Glomerular endothelial cell (primary cell): ENCODE measurements around the gene NAT14. TPM values are rescaled to one million over a fixed set of nuclear protein-coding genes. Genes with fewer than 3 reads are reported as not detected.

ENCODE experiments used
- DNase-seq: peaks from one replicate; pipeline ENCODE4 v3.0.0-alpha.2; 2011; ENCODE audit warnings: low read depth, low spot score; ENCODE audit errors: extremely low read depth
- total RNA-seq: library from RNA; depleted of rRNA; stranded (reverse); fragments of >200 nt; gene quantifications from 2 replicates; pipeline ENCODE4 v1.2.3, GENCODE V29; 2015

NAT14 gene
- total RNA-seq, 1 donor from 2014 or later: 26.4 TPM

DNA sequence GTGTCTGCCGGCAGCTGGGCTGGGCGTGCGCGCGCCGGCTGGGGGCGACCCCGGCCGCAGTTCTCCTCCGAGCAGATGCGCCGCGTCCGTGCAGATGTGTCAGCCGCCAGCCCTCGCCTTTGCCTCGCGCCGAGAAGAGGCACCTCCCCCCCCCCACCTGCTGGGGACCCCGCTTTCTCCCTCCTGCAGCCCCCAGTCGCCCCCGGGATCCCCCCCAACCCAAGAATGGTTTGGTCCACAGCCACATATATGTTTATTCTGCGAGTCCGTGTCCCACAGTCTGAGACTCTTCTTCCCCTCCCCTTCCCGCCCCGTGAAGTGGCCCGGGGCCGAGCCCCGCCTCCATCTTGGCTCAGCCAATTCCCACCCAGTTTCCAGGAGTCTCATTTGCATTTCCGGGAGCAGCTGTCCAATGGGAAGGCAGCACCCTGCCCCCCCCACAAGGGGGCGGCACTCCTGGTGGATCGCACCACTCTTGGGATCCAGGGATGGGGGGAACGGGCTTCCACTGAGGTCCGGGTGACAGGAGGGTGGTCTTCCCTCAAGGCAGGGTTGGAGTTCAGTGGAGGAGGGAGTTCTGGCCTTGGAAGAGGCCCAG is 32.1 kb upstream of the NAT14 start:
- no peak for DNase-seq

GRCh38 chr19:55453511-55454260 is 31.3 kb upstream of the NAT14 start:
- DNase-seq: no peak

DNA sequence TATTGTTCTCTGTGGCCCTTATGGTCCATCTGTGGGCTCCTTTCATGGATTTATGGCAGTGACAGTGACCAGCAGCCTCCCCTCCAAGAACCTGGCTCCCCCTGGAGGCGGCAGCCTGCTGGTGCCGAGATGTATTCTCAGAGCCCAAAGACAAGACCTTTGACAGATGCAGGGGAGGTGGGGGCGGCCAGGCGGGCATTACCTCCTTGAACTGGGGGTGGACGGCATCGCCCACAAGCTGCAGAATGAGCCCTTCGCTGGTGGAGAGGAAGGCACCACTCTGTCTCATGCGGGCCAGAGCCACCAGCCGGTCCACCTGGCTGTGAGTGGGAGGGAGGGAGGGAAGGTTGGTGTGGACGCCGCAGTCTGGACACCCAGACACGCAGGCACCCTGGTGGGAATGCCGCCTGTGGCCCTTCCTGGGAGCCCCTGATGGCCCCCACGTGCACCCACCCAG is 30.2 kb upstream of the NAT14 start:
- no peak for DNase-seq

DNA sequence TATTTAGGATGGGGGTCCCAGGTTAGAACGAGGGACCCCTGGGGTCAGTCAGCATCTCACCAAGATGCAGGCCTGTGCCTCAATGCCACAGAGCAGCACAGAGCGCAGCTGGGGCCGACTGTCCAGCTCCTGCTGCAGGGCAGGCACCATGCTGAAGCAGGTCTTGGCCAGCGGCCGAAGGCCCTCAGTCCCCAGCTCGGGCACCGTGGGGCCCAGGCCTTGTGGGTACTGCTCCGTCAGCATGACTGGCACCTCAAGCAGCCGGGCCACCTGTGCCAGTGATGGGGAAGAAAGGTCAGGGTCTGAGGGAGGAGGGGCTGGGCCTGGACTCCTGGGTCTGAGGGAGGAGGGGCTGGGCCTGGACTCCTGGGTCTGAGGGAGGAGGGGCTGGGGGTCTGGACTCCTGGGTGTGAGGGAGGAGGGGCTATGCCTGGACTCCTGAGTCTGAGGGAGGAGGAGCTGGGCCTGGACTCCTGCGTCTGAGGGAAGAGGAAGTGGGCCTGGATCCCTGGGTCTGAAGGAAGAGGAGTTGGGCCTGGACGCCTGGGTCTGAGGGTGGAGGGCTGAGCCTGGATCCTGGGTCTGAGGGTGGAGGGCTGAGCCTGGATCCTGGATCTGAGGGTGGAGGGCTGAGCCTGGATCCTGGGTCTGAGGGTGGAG is 29.3 kb upstream of the NAT14 start:
- no peak for DNase-seq

DNA sequence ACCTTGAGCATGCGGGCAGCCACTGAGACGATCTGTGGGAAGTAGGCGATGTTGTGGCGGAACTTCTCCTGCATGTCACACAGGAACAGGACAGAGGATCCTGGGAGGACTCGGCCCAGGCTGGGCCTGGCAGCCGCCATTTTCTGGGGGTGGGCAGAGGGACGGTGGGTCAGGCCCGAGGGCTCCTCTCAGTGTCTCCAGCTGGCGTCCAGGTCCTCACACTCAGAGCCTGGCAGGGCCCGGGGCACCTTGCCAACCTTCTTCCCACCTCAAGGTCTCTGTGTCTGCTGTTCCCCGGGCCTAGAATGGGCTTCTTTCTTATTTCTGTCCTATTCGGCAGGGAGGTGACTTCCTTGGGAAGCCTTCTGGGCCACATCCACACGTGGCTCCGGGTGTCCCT is 28.6 kb upstream of the NAT14 start:
- no peak for DNase-seq

- no peak for DNase-seq
Measured at GRCh38 chr19:55457683-55458457, 27.1 kb upstream of the NAT14 start.

DNA sequence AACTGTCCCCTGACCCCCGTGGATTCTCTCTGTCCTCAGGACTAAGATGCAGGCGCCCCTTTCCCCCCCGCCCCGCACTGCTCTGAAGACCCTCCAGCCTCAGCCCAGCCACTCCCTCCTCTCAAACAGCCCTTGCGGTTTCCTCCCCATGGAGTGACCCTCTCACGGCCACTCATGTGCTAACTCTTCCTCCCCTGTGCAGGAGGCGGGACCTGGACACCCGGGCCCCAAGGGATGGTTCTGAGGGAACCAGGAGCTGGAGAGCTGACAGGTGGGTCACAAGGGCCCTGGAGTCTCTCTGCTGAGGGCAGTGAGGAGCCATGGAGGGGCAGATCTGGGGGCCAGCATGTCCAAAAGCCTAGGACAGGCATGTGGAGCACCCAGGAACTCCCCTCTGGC is 25.4 kb upstream of the NAT14 start:
- no peak for DNase-seq

DNA sequence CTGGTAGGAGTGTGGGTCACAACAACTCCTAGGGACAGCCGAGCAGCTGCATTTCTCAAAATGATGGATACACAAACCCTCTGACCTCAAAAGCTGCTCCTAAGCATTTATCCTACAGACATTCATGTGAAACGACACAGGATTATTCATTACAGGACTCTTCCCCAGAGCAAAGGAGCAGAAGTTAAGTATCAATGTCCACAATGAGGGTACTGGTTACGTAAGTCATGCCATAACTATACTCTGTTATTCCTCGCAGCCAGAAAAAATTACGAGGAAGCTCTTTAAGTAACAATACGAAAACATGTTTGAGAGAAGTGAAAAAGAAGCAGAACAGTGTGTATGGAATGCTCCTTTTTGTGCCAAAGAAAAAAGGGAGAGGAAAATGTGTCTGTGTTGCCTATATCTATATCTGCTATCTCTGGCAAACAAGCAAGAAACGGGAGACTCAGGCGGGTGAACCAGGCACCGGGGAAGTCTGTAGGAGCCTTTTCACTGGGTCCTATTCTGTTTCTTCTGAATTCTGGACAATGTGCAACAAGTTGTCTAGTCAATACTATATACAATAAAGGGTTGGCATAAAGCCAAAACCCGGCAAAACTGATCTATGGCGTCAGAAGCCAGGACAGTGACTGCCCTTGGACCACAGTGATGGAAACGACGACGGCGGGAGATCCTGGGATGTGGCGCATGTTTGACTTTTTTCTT is 24.9 kb upstream of the NAT14 start:
- no peak for DNase-seq

DNA sequence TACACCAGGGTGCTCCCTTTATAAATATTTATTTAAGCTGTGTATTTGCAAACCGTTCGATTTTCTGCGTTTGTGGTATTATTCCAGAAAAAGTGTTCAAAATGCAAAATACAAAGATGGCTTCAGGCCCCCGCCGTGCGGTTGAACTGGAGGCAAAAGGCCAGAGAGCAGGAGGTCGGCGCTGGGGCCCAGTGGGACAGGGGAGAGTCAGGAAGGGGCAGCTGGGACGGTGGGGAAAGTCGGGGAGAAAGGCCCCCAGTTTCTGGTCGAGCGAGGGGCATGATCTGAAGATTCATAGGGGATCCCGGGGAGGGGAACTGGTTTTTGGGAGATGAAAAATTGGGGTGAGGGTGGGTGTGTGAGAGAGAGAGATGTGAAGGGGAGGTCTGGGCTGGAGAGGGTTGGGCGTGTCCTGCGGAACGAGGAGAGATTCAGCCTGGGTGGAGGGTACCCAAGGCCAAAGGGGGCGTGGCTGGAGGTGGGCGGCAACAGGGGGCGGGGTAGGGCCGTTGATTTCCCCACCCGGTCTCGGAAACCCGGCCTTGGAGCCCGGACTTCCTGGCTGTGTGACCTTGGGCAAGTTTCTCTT is 24.2 kb upstream of the NAT14 start:
- no peak for DNase-seq

DNA sequence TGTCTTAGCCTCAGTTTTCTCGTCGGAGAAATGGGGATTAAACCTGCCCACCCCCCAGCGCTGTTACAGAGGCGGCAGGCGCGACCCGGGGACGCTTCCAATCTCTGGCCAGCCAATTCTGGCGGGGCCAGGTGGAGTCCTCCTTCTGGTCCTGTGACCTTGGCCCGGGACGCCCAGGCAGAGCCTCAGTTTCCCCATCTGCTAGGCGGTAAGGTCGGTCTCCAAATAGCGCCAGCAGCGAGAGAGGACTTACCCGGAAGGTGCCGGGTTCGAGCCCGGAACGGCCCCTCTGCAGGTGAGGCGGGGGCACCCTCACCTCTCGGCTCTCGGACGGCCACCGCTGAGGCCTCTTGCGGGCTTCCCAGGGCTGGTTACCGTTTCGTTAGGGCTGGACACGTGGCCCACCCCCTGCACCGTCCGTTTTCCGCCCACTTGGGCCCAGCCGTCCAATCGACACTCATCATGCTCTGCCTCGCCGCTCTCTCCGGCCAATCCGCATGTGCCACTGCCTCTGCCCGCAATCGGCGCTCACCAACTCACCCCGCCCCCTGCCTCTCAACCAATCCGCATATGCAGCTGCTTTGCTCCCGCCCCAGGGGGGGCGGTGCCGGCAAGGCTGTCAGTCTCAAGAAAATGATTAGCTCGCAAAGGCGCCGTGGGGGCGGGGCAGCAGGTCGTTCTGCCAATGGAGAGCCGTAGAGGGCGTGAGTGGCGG is 23.6 kb upstream of the NAT14 start, which contains the start of gene ISOC2:
TSS of gene ISOC2 (minus strand) at position 384 of the 715 bp plus-strand sequence. CDS start 5,156 bp downstream, outside the sequence.
- peak; percentile 89 for DNase-seq

- DNase-seq: no peak
Measured at GRCh38 chr19:55461974-55462626, 22.9 kb upstream of the NAT14 start.

- DNase-seq: no peak
Measured at GRCh38 chr19:55462722-55463121, 22.3 kb upstream of the NAT14 start.

- DNase-seq: no peak
Measured at GRCh38 chr19:55463583-55464031, 21.4 kb upstream of the NAT14 start.

- DNase-seq: no peak
Measured at GRCh38 chr19:55464039-55464661, 20.8 kb upstream of the NAT14 start.

DNA sequence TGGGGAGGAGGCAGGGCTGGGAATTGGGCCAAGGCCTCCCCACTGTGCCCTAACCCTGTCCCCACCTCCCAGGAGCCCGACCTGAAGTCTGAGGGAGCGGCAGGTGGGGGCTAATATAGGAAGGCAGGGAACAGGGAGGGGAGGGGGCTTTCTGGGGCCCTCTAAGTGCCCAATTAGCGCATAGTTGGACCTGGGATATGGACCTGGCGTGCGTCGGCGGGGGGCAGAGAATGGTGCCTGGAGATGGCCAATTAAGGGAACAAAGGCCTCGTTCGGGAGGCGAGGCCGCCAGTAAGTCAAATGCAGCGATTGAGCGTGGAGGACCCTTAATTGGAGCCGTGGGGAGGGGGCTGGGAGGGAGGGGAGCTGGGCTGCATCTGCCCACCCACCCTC is 20.3 kb upstream of the NAT14 start, which contains the start of gene C19orf85:
TSS of gene C19orf85 (minus strand) at position 90 of the 393 bp plus-strand sequence. CDS start 197 bp downstream, outside the sequence.
- no peak for DNase-seq

- no peak for DNase-seq
Measured at GRCh38 chr19:55465460-55466240, 19.3 kb upstream of the NAT14 start.

GRCh38 chr19:55466241-55466614 is 18.8 kb upstream of the NAT14 start:
- DNase-seq: no peak
